Effector CD4-positive, alpha-beta T cell (primary cell): ENCODE data around the gene FUT2.
A peak's percentile ranks its signal among the peaks of the same experiment; 100 is the strongest.
"Not testable (repeated sequence)": the region's sequence is repeated elsewhere in the genome, so short reads cannot be mapped to it uniquely, and the experiment has no call there.

Experiments
- DNase-seq: peaks from one replicate; pipeline ENCODE4 v3.0.0-alpha.2; 2020

FUT2 gene

DNA sequence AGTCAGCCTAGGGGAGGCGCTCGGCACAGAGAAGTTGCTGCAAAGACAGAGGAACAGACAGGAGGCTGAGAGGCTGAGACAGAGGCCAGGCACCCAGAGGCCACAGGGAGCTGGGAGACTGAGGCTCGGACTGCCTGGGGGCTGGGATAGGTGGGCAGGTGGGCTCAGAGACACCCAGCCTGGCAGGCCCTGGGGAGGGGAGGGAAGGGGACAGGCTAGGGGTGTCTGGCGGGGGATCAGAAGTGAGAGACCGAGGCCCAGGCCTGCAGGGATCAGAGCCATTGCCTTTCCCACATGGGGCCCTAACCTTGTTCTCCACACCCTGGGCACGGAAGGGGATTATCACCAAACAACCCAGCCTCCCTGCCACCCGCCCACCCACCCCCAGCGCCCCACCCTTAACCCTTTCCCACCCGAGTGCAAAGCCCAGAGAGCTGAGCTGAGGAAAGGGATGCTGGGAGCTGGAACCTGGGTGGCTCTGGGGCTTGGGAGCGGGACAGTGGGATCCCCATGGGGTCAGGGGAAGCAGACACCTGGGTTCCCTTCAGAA lies 24.2 kb upstream of the FUT2 start:
- no peak for DNase-seq

DNA sequence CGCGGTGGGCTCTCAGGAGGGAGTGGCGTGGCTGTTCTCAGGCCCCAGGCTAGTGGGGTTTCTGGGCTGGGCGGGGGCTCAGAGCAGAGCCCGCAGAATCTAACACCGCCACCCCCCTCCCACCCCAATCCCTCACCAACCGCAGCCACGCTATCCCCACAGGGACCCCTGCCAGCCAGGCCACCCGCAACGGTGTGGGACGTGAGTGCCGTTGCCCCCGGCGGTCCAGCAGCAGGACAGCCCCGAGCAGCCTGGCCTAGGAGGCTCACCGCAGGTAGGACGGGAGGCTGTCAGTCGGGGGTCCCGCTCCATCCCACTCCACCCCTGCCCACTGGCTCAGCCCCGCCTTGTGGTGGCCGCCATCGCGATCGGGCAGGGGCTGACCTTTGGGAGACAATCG lies 22.8 kb upstream of the FUT2 start, which contains the start of gene NTN5:
Gene NTN5, minus strand, starts transcription at position 24 of the 400 bp plus-strand sequence. CDS start 2,031 bp downstream, outside the sequence.
- DNase-seq, result no peak

DNA sequence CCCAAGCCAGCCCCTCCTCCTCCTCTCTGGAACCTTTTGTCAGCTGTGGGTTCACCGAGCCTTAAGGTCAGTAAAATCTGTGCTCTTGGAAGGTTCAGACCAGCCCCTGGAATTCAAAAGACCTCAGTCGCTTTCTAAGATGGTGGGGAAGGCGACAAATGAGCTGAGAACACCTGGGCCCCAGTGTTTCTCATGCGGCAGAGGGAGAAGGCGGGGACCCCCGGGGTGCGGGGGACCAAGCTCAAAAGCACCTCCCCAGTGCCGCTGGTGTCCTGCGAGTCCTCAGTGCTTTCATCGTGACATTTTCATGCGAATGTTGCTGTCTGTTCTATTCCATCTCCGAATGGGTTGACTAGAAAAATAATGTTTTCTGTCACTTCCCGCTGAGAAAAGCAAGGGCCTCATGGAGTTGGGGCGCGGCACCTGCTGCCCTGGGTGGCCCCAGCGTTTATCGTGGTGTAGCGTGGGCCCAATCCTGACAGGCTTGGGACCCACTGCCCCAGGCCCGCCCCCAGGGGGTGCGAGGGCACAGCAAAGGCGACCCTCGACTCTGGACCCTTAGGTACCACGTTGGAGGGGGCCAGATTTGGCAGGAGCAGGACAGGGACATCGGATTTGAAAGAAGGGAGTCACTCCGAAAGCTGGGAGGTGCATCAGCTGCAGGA lies 22.2 kb upstream of the FUT2 start:
- DNase-seq, result no peak

DNA sequence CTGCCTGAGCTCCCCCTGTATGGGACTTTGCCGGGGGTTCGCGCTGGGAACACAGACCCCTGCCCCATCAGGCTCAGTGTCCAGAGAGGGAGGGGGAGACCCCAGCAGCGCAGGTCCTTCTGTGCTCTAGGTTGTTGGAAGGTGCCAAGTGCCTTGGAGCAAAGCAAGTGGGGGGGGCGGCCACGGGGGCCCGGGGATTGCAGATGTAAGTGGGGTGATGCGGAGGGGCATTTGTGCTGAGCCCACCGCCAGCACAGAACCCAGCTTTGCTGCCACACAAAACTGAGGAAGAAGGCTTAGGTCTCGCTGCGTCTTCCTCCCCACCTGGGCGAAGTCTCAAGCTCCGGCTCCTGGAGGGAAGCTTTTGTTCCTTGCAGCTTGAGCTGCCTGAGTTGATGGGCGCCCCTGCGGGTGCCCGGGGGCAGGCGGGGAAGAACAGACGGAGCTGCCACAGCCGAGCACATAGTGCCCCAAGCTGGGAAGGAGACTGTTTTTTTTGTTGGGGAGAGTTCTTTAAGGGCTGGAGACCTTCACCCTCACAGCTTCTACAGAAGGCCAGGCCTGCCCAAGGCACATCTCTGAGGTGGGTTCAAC lies 21.5 kb upstream of the FUT2 start:
- DNase-seq, result no peak

DNA sequence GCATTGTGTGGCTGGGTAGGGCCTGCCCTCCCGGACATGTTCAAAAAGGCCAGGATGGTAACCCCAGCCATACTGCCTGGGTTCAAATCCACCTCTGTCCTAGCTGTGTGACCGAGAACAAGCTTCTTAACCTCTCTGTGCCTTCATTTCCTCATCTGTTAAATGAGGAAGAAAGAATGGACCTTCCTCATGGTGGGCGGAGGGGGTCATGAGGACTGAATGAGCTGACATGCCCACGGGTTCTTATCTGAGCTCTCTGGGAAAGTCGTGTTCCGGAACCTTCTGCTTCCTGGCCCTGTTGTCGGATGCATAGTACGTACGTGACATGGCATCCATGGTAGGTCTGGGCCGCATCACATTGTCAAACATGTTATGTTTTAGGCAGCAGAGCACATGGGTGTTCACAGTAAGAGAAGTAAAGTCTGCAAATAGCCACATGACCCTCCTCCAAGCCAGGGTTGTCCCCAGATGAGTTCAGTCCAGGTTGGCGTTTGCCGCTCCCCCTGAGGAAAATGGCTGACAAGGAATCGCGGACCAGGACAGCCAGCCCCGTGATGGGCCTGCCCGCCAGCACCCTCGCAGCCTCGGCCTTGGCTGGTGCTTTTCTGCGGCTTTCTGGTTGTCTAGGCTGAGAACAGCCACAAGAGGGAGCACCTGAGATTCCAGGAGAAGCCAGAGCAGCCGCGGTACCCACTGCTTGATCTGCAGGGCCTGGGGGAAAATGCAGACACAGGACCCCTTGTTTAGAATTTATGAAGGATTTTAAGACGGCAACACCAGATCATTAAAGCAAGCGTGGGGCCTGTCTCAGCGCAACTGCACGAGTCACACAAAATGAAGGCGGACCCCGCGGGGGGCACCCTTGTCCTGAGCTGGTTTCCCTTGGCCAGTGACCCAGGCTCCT lies 20.6 kb upstream of the FUT2 start:
- peak; percentile 70 for DNase-seq

DNA sequence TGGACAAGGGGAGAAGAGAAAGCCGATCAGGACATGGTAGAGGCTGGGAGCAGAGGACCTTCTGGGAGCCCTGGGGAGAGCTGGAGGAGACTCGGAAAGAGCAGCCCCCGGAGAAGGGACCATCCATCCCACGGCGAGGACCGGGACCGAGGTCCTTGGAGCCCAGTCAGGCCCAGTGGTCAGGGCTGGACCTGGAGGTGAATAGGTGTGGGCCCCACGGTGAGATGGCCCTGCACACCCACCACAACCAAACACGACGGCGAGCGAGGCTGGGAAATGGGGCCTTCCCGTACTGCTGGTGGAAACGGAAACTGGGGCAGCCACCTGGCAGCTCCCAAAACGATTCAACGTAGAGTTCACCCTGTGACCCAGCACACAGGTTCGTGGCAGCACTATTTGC lies 19.3 kb upstream of the FUT2 start:
- DNase-seq, result no peak

DNA sequence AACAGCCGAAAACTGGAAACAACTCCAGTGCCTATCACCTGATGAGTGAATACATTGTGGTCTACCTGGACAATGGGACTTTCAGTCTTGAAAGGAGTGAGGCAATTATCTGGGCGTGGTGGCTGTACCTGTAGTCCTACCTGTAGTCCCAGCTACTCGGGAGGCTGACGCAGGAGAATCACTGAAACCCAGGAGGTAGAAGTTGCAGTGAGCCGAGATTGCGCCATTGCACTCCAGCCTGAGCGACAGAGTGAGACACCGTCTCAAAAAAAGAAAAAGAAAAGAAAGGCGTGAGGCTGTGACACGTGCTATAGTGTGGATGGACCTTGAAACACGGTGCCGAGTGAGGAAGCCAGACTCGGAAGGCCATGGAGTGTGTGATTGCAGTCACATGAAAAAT lies 18.9 kb upstream of the FUT2 start:
- no peak for DNase-seq

DNA sequence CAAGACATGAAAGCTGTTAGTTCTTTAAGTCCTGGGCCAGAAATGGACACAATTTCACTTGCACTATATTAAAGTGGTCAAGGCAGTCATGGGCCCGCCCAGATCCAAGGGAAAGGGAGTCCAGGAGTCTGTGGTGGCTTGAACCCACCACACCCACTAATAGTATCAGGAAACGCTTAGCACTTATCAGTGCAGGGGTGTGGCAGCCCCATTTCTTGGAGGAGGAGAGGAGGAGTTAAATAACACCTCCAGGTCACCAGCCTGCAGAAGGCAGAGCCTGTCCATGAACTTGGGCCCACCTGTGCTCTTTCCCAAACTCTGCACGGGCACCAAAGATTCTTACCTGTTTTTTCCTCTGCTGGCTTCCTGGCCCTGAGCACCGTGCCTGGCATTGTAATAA lies 17.6 kb upstream of the FUT2 start:
- DNase-seq, result no peak

DNA sequence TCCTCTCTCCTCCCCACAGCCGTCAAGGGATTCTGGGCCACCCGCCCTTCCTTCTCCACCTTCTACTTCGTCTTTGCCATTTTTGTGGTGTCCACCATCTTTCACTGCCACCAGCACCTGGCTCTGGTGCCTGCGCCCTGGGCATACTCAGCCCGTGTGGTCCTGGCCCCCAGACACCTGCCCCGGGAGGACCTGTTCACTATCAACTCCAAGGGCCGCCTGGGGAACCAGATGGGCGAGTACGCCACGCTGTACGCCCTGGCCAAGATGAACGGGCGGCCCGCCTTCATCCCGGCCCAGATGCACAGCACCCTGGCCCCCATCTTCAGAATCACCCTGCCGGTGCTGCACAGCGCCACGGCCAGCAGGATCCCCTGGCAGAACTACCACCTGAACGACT lies 15.8 kb upstream of the FUT2 start:
- not testable (repeated sequence) for DNase-seq

DNA sequence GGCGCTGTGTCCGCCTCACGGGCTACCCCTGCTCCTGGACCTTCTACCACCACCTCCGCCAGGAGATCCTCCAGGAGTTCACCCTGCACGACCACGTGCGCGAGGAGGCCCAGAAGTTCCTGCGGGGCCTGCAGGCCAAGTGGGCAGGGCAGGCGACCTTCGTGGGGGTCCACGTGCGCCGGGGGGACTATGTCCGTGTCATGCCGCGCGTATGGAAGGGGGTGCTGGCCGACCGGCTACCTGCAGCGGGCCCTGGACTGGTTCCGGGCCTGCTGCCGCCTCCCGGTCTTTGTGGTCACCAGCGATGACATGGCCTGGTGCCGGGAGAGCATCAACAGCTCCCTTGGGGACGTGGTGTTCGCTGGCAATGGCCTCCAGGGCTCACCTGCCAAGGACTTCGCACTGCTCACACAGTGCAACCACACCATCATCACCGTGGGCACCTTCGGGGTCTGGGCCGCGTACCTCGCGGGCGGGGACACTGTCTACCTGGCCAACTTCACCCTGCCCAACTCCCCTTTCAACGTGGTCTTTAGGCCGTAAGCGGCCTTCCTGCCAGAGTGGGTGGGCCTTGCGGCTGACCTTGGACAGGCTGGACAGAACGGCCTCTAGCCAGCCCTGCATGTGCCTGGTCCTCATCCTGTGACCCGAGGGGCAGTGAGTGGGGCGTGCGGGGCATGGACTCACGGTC lies 15.2 kb upstream of the FUT2 start:
- DNase-seq, result no peak

DNA sequence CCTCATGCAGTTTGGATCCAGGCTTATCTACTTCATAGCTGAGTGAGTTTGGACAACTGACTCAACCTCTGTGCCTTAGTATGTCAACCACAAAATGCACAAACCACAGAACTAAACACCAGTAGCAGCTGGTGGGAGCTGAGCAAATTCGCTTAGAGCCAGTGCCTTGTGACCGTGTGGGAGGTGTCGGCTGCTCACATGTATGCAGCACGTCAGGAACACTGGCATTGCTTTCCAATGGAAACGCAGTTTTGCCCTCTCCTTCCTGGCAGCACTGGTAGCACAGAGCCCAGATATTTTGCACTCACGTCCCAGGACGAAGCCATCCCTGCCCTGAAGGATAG lies 14.7 kb upstream of the FUT2 start:
- DNase-seq, result no peak

DNA sequence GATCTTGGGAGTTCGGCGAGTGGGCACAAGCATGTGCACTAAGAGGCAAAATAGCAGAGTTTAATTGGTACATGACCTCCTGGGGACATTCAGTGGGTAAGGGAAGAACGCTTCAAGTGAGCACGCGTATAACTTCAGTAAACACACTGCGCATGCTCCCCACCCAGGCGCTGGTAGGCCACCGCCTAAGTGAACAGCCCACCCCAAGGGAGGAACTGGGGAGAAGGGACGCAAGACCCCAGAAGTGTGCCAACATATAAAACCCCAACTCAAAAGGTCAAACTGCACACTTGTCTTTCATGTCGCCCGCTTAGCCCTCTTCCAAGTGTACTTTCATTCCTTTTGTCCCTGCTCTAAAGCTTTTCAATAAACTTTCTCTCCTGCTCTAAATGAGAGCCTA lies 12.4 kb upstream of the FUT2 start:
- no peak for DNase-seq

DNA sequence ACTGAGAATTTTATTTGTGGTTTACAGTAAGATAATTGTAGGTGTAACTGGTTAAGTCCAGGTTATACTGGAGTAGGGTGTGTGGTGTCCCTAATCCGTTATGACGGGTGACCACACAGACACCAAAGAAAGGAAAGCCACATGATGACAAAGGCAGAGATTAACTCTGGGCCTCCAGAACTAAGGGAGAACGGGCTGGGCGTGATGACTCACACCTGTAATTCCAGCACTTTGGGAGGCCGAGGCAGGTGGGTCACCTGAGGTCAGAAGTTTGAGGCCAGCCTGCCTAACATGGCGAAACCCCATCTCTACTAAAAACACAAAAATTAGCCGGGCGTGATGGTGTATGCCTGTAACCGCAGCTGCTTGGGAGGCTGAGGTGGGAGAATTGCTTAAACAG lies 10.2 kb upstream of the FUT2 start:
- DNase-seq, result no peak

DNA sequence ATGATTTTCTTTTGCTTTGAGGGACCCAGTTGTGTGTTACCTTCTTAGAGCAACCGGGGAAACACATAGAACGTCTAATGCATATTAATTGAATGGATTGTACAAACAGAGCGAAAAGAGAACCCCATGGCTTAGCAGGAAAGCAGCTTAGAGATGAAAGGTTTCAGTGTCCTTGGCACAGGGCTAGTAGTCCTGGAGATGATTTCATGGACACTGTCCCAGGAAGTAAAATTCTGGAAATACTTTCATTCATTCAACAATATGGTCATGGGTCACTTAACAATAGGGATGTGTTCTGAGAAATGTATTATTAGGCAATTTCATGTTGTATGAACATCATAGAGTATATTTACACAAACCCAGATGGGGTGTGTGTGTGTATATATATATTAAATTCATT lies 9.7 kb upstream of the FUT2 start:
- DNase-seq, result no peak

DNA sequence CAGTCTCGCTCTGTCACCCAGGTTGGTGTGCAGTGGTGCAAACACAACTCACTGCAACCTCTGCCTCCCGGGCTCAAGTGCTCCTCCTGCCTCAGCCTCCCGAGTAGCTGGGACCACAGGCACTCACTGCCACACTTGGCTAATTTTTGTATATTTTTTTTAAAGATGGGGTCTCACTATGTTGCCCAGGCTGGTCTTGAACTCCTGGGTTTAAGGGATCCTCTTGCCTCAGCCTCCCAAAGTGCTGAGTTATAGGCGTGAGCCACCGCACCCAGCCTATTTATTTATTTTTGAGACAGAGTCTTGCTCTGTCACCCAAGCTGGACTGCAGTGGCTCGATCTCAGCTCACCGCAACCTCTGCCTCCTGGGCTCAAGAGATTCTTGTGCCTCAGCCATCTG lies 9.1 kb upstream of the FUT2 start:
- DNase-seq, result not testable (repeated sequence)

DNA sequence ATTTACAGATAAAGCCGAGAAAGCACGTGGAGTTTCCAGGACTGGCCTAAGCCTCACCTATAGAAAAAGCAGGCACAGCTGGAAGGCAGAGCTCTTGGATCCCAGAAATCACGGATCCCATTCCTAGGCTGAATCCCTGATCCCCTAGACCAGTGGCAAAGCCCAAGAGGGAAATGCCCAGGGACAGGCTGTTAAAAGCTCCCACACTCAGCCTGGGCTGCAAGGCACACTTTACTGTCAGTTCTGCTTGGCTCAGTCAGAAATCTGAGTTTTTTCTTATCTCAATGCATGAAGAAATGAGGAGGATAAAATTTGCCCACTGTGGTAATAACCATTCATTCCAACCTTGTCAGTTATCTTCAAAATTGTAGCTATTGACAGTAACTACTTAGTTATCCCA lies 8.0 kb upstream of the FUT2 start:
- no peak for DNase-seq

DNA sequence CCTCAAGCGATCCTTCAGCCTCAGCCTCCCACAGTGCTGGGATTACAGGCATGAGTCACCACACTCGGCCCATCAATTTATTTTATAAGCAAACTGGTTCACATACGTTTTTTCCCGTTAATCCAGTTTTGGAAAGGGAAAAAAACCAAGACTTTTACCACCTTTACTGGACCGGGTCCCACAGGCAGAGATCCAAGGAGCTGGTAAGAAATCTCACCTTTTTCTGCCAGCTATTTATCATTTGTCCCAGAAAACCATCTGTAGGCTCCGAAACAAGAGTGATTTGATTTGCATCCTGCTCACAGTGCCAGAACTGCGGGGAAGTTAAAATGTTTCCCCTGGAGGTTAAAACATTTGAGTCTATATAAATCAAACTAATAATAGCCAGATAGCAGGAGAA lies 6.3 kb upstream of the FUT2 start:
- no peak for DNase-seq

DNA sequence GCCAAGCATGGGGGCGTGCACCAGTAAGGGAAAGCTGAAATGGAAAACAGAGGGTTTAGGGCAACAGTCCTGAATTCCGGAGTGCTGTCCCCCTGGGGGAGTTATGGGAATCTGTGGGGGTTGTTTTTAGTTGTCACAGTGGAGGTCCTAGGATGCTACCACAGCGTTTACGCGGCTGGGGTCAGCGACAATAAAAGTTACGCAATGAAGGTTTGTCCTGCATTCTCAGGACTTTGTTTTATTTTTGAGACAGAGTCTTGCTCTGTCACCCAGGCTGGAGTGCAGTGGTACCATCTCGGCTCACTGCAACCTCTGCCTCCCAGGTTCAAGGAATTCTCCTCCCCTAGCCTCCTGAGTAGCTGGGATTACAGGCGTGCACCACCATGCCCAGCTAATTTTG lies 2.1 kb upstream of the FUT2 start:
- not testable (repeated sequence) for DNase-seq

DNA sequence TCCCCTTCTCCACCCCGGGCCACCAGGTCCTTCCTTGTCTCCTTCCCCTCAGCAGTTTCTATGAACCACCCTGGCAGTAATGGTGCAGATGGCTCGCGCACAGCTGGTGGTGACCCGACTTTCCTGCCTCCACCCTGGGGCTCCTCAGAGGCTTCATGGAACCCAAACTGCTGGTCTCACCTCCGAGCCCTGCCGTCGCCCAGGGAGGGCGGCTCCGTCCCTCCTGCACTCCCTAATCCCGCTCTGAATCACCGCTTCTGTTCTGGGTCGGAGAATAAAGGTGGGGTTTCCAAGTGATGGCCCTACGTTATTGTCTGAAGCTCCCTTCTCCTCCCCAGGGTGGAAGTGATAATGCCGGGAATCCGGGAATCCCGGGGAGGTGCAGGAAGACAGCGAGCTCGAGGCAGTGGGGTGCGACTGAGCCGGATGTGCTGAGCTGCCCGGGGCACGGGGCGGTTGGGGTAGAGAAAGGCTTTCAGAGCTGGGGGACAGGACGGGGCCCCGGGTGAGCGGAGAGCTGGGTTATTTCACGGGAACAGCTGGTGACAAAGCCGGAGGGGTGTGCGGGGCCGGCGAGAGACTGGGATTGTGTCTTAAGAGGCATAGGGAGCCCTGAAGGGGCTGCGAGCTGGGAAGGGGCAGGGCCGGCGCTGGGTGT lies 711 bp downstream of the FUT2 start:
- DNase-seq, result no peak

DNA sequence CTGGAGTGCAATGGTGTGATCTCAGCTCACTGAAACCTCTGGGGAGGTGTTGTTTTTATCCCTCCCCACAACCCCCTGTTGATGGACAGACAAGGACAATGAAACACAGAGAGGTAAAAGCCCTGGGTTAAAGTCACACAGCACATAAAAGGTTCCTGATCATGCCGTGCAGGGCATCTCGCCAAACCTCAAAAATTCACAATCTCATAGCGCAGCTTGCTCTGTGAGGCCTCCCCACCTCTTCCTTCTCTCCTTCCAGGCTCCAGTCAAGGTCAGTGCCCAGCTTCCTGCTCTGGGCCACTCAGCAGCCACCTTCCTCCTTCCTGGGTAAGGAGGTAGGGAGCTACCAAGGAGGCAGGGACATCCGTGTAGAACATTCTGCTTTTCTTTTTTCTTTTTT lies 2.3 kb downstream of the FUT2 start:
- DNase-seq, result no peak

DNA sequence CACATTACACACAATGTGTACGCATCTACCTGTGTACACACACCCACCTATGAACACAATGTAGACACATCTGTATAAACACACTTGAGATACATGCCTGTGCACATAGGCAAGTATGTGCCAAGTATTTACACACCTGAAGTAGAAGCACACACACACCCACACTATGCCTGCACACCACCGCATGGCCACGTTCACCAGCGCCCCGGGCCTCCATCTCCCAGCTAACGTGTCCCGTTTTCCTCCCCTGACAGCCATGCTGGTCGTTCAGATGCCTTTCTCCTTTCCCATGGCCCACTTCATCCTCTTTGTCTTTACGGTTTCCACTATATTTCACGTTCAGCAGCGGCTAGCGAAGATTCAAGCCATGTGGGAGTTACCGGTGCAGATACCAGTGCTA lies 6.9 kb downstream of the FUT2 start:
- DNase-seq, result no peak

DNA sequence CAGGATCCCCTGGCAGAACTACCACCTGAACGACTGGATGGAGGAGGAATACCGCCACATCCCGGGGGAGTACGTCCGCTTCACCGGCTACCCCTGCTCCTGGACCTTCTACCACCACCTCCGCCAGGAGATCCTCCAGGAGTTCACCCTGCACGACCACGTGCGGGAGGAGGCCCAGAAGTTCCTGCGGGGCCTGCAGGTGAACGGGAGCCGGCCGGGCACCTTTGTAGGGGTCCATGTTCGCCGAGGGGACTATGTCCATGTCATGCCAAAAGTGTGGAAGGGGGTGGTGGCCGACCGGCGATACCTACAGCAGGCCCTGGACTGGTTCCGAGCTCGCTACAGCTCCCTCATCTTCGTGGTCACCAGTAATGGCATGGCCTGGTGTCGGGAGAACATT lies 7.5 kb downstream of the FUT2 start:
- no peak for DNase-seq

DNA sequence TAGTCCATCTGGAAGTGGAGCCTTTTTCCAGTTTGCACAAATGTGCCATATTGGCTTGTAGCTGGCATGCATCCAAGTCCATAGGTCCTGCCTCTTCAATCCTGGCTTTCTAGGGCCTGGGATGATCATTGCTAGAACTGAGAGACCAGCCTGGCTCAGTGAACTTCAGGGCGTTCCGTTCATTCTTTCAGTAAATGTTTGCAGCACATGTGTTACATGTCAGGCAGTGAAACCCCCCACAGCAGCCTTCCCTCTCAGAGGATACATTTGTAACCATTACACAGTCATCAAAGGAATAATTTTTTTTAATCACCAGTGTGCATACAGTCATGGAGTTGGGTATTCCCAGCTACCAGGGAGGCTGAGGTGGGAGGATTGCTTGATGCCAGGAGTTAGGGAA lies 9.7 kb downstream of the FUT2 start:
- no peak for DNase-seq
